HG03342 (cell line): ENCODE results near the gene MROH7.
A peak's percentile ranks its signal among the peaks of the same experiment; 100 is the strongest.

Experiments used
- ATAC-seq: cut with Tn5 transposase; IDR thresholded peaks from one replicate; pipeline ENCODE4 v1.9.1; 2021; ENCODE audit warnings: mild to moderate bottlenecking, moderate library complexity; ENCODE audit not compliant: unreplicated experiment

MROH7 gene

DNA sequence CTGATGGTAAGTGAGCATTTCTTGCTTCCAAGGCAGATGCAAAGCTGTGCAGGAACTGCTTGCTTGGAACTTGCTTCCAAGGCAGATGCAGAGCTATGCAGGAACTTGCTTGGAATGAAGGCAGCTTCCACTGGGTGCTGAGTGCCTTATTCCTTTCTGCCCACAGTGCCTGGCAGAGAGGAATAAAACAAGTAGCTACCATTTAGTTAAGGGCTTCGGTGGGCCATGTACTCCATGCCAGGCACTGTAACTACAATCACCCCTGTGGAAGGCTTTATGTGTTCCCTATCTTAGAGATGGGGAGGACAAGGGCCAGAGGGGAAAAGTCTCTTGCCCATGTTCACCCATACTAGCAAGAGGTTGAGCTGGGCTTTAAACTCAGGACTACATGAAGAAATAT is 8.3 kb downstream of the MROH7 start:
- ATAC-seq = no peak

DNA sequence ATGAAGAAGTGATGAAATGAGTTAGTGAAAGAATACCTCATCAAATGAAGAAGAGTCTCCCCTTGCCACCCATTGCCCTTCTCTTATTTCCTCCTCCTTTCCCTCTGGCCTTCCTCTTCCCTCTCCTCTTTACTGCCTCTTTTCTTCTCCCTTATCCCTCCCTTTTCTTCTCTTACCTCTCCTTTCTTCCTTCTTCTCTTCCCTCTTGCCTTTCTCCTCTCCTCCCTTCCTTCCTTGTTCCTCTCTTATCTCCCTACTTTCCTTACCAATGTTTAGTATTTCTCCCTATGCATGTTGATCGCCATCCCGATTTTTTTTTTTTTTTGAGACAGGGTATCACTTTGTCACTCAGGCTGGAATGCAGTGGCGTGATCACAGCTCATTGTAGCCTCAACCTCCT is 8.8 kb downstream of the MROH7 start:
- no peak for ATAC-seq

DNA sequence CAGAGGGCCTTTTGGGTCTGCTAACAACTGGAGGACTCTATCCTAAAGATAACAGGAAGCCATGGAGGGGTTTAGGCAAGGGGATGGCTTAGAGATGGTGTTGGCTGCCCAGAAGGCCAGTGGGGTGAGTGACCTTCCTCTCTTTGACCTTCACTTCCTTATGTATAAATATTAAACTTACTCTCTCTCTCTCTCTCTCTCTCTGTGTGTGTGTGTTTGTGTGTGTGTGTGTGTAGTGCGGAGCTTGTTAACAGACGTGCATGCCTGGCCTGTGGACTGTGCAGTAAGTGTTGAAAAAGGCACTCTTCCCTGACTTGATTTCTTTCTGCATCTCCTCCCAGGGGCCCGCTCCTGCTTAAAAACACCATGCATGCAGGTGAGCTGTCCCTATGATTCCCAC is 10.0 kb downstream of the MROH7 start:
- ATAC-seq = no peak

DNA sequence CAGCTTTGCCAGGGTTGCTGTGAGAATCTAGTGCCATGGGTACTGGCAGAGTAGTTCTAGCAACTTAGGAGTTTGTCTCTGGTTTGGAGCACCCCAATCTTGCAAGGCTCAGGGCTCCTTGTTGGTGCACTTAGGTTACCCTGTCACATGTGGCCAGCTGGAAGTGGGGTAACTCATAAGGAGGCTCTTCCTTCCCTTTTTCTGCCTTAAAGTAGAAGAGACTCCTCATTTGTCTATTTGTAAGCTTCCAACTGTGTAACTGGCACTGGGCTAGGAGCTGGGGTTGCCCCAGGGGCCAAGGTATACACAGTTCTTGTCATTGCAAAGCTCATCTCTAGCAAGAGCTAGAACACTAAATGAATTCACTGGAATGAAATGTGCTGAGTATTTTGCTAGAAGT is 10.6 kb downstream of the MROH7 start:
- ATAC-seq = no peak

DNA sequence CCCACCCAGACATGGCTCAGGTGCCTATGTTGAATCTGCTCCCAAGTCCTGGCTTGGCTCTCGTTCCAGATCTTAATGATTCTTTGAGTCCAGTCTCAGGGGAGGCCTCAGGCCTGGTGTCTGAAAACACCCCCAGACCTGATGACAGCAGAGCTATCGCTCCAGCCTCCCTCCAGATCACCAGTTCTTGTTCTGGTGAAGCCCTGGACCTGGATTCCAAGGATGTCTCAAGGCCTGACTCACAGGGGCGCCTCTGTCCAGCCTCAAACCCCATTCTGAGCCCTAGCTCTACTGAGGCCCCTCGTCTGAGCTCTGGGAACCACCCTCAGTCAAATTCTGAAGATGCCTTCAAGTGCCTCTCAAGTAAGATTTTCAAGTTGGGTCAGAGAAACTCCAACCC is 11.4 kb downstream of the MROH7 start:
- no peak for ATAC-seq

DNA sequence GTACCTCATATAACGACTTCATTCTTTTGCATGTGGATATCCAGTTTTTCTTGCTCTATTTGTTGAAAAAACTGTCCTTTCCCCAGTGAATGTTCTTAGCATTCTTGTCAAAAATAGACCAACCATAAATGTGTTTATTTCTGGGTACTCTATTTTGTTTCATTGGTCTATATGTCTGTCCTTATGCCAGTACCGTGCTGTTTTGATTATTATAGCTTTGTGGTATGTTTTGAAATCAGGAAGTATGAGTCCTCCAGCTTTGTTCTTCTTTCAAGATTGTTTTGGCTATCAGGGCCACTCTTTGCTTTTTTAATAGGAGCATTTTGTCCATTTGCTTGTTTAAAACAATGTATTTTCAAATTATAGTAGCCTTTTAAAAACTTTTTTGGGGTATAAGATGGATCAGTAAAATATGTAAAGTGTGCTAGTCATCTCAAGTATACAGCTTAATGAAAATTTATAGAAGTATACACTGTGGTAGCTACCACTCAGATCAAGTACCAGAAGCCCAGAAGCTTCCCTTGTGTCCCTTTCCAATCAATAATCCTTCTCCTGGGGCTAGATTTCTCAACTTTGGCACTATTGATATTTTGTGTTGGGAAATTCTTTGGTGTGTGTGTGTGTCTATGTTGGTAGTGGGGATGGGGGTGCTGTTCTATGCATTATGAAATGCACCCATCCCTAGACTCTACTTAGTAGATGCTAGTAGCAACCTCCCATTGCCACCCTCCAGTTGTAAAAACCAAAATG is 16.8 kb downstream of the MROH7 start:
- no peak for ATAC-seq

DNA sequence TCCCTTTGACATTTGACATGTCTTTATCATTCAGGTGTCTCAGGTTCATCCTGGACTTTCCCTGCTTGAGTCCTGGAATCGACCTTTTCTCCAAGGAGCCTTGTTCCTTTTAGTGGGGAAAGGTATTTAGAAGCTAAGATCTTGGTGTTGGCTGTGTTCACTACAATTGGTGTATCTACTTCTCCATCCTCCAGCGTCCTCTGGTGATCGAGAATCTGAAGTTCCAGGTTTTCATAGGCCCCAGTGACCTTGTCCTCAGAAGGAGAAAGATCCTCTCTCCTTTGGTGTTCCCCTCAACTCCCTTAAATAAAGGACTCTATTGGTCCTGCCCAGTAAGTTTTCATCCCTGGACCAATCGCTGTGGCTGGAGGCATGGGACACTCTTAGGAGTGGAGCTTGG is 22.1 kb downstream of the MROH7 start:
- no peak for ATAC-seq

DNA sequence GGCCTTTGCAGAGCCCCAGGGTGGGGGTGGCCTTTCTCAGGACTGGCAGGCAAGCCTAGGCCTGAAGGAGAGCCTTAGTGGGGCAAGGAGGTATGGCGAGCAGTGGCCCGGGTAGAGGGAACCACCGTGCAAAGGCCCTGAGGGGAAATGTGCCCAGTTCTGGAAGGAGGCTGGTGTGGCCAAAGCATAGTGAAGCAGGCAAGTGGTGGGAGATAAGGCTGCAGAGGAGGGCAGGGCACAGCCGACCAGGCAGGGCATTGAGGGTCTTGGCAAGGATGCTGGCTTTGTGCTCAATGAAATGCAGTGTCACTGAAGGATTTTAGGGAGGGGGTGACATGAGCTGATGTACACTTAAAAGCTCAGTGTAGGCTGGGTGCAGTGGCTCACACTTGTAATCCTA is 22.8 kb downstream of the MROH7 start:
- no peak for ATAC-seq

DNA sequence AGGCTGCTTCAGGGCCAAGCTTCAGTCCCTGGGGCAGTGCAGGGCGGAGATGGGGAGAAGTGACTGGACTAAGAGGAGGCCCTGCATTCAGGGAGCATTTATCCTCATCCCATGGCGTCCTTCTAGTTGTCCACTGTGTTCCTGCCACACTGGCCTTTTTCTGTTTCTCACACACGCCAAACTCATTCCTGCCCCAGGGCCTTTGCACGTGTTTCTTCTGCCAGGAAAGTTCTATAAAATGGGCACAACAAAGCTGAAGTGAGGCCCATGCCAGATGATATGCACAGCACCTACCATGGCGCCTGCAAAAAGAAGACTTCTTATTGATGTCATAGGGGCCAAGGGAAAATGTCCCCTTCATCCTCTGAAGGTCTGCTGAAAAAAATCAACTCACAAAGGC is 24.3 kb downstream of the MROH7 start:
- ATAC-seq = no peak

DNA sequence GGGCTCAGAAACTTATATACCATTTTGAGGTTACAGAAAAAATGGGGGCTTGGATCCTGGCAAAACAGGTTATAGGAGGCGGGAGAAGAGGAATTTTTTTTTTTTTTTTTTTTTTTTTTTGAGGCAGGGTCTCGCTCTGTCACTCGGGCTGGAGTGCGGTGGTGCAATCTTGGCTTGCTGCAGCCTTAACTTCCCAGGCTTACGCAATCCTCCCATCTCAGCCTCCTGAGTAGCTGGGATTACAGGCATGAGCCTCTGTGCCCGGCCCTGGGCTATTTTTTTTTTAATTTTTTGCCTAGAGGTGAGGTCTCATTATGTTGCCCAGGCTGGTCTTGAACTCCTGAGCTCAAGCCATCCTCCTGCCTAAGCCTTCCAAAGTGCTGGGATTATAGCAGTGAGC is 24.7 kb downstream of the MROH7 start:
- ATAC-seq = no peak

DNA sequence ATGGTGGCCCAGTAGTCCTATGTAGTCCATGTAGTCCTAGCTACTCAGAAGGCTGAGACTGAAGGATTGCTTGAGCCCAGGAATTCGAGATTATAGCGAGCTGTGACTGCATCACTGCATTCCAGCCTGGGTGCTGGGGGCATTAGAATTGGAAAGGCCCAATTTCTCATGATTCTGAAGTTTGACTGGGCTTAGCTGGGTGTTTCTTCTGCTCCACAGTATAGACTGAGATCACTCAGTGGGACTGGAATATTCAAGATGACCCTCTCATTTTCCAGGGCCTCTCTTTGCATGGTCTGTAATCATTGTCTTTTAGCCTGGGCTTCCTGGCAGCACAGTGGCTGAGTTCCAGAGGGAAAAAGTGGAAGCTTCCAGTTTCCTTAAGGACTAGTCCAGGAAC is 26.2 kb downstream of the MROH7 start:
- no peak for ATAC-seq

DNA sequence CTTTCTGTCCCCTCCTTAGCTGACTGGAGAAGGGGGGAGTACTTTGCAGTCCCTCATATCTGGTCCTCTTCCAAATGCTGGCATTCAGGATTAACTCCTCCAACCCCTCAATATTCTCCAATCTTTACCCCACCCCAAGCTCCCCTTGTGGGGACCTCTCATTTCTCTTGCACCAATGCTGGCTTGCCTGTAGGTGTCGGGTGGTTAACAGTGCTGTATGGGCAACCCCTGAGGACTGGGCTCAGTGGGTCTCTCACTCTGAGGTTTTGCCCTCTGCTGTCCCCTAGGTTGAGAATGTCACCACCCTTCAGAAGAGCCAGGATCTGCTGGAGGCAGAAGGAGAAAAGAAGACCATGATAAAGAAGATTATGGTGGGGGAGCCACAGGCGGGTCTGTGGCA is 27.0 kb downstream of the MROH7 start:
- no peak for ATAC-seq

DNA sequence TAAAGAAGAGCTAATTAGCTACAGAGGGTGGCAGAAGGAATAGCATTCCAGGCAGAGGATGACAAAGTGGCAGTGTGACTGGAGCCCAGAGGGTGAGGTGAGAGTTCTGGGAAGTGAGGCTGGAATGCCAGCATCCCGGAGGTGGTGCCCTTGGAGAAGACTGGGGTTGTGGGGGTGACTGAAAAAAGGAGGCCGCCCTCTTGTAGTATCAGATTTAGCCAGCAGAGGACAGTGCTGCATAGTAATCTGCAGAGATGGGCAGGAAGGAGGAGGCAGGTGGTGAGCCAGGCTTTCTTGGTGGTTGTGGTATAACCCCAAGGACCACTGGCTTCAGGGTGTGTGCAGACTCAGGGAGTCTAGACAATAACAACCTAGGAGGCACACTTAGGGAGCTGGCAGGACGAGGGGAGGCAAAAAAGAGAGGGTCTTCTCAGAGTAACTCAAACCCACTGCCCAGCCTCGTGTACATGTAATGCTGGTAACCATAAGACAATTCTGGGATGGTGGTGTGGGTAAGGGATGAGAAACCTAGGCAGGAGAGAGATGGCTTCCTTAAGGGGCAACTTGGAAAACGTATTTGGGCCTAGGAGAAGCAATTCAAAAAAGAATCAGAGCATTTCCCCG is 30.5 kb downstream of the MROH7 start:
- peak; percentile 69 for ATAC-seq

DNA sequence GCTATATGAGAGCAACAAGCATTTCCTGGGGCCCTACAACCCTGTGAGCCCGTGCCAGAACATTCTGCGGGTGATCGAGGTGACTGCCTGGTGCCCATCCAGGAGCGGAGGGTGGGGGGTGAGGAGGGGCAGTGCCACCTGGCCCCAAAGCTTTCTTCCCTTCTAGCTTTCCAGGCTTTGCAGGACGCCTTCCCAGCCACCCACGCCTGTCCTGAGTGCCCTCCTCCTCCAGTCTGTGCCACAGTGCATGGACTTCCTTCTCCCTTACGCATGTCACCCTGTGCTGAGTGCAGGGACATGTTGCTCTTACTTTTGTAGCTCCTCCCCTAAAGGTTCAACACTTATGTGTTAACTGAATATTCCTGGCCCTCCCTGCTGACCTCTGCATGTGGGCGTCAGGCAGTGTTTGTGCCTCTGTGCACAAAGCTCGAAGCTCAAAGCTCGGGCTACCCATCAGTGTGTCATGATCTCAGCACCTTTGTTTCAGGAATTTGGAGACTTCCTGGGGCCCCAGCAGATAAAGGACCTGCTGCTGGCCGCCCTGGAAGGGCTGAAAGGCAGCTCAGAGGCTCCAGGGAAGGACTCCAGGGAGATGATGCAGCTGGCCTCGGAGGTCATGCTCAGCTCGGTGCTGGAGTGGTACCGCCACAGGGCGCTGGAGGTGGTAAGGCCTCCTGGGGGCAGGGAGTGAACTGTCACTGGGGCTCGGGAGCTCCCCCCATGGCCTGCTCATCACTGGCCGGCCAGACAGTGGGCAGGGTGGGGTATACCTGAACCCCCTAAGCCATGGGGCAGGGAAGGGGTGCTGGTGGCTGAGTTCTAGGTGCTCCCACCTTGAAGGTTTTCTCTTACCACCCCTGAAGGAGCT is 37.4 kb downstream of the MROH7 start:
- ATAC-seq = no peak

DNA sequence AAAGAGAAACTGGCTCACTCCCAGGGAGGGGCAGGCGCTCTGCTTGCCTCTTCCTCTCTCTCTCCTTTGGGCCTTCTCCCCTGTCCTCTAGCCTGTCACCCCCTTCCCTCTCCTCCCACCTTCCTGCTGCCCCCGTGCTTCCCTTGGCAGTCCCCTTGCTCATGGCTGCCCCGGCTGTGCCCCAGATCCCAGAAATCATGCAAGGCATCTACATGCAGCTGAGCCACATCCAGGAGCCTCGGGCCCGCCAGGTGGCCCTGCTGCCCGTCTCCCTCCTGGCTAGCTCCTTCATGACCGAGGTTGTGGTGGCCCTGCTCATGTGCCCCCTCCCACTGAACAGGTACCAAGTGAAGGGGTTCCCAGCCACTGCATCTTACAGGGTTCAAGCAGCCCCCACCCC is 38.1 kb downstream of the MROH7 start:
- no peak for ATAC-seq

DNA sequence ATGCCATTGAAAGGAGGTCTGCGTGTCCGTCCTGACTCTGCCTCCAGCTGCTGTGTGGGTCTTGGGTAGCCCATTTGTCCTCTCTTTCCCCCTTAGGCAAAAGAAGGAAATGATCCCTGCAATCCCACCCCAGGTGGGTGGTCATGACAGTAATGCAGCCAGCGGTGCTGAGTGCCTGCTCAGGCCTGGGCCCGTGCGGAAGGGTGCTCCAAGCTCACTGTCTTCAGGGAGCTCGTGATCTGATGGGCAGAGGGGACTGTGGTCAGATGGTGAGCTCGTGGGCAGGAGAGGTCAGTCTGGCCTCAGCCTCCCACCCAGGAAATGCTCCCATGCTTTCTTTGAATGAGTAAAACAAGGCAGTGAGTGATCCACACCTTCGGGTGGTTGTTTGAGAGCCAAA is 38.8 kb downstream of the MROH7 start:
- ATAC-seq = no peak

DNA sequence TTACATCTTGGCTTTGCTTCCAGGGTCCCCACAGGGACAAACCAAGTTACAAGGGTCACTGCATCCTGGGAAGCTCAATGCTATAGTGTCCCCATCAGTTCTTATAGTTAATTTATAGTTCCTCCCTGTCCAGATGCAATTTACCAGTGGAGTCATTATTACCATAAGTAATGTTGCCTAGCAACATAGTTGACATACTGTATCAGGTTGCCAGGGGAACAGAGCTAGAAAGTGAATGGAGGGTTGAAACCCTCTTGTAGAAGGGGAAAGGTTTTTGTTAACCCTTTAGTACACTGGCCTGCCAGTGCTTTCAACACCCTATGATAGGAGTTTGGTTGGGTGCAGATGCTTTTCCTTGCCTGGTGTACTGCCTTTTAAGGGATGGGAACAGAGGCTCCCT is 39.8 kb downstream of the MROH7 start:
- ATAC-seq = no peak

DNA sequence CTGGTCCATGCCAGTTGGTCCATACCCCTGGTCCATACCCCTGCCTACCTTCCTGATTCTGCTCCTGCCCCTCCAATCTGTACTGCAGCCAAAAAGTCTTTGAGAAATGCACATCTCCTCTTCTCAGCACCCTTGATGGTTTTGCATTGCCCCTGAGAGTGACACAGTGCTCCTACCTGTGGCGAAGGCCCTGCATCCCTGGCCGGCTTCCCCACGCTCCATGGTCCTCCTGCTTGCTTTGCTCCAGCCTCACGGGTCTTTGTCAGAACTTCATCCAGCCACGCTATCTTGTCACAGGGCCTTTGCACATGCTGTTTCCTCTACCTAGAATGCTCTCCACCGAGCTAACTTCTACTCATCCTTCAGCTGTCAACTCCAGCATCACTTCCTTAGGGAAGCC is 41.9 kb downstream of the MROH7 start:
- no peak for ATAC-seq

DNA sequence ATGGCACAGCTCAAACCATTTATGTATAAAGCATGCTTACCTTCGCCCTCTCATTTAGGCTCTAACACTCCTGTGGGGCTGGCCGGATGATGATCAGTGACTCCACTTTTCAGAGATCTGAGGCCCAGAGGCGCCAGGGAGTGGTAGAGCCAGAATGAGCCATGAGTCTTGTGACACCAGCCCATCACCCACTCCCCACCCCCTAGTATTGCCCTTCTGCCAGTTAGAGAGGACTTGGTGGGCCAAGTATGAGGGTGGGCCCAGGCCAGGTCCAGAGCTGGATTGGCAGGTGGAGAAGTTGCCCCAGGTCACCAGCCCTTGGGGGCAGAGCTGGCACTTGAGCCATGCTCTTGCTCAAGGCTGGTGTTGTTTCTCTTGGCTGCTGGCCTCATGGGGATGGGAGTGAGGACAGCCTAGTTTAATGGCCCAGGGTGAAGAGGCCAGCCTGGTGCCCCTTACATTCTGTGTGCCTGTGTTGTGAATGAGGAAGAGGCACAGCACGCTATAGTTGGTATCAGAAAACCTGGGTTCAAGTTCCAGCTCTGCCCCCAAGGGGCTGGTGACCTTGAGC is 43.8 kb downstream of the MROH7 start:
- no peak for ATAC-seq

DNA sequence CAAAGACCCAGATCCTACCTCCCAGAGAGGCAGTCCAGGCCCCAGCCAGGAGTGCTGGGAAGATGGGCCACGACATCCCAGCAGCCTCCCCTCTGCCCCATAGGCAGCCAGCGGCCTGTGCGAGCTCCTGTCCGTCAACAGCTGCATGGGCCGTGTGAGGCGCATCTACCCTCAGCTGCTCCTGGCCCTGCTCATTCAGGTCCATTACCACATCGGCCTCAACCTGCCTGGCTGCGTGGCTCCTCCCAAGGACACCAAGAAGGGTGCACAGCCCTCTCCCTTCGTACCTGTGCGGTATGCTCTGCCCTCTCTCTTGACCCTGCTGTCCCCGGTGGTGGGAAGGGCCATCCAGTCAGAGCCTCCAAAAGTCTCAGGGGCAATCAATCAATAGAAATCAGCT is 44.6 kb downstream of the MROH7 start:
- no peak for ATAC-seq

DNA sequence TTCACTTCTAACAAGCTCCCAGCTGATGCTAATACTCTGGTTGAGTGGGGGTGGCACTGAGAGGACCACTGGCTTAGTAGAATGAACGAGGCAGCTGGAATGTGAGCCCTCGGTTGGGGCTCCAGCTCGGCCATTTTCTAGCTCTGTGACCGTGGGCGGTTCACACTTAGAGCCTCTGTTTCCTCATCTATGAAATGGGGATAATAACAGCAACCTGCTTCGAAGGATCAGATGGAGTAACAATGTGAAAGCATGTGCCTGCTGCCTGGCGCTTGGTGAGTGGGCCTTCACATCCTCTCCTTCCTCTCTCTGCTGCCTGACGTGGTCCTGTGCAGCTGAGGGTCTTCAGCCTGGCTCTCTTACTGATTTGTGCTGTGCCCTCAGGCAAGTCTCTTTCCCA is 53.2 kb downstream of the MROH7 start:
- no peak for ATAC-seq

DNA sequence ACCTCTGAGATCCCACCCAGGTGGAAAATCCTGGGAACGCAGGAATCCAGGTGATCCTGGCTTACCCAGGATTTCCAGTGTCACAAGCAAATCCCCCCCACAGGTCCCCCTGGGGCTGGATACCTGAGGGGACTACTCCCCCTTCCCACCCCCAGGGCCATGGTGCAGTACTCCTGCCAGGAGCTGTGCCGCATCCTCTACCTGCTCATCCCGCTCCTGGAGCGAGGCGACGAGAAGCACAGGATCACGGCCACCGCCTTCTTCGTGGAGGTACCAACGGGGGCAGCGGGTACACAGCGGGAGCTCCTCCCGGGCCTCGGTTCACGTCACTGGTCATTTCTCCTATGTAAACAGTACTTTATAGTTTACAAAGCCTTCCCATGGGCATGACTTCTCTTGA is 53.6 kb downstream of the MROH7 start:
- no peak for ATAC-seq
